BJ (cell line): ENCODE measurements around the gene FLT1. TPM values are rescaled to one million over a fixed set of nuclear protein-coding genes. Genes with fewer than 3 reads are reported as not detected.

Experiments used
- CTCF ChIA-PET: fragments of 350-600 bp; formaldehyde crosslinking; extraction: SDS; loops from one replicate; lab custom pipeline; 2021; ENCODE audit warnings: antibody characterized with exemption, inconsistent platforms; lab: Yijun Ruan, JAX
- POLR2A ChIA-PET: fragments of 300-600 bp; sonication (Branson Sonifier 250); formaldehyde crosslinking; extraction: SDS; loops from one replicate; lab custom pipeline; 2021; ENCODE audit warnings: antibody characterized with exemption; lab: Charles Lee
- DNase-seq: peaks from one replicate; pipeline ENCODE4 v3.0.0-alpha.2; 2011; ENCODE audit warnings: low read depth
- H3K27me3 ChIP-seq: 2 replicates; pipeline ENCODE4 v1.6.0; 2011; ENCODE audit warnings: low read length; ENCODE audit not compliant: control insufficient read depth, insufficient read depth
- H3K36me3 ChIP-seq: 2 replicates; pipeline ENCODE4 v1.5.1; 2011; ENCODE audit warnings: low read length; ENCODE audit not compliant: control insufficient read depth, insufficient read depth
- H3K4me3 ChIP-seq: 2 replicates; pipeline ENCODE4 v1.5.1; 2011; ENCODE audit warnings: low read depth, mild to moderate bottlenecking, control low read depth, low read length
- polyA plus RNA-seq: library from polyadenylated mRNA; depleted of rRNA; stranded (reverse); fragments of >200 nt; gene quantifications from 2 replicates; pipeline ENCODE4 v1.2.3, GENCODE V29; 2011
- TF ChIP-seq, protein P1 (sequence below): IDR thresholded peaks from 2 replicates; pipeline ENCODE4 v1.5.1; 2011; ENCODE audit warnings: low read depth, mild to moderate bottlenecking, control low read depth, inconsistent platforms, low read length, moderate library complexity; ENCODE audit not compliant: insufficient read depth

FLT1 gene
- polyA plus RNA-seq, 1 experiment, result 37.8 TPM

DNA sequence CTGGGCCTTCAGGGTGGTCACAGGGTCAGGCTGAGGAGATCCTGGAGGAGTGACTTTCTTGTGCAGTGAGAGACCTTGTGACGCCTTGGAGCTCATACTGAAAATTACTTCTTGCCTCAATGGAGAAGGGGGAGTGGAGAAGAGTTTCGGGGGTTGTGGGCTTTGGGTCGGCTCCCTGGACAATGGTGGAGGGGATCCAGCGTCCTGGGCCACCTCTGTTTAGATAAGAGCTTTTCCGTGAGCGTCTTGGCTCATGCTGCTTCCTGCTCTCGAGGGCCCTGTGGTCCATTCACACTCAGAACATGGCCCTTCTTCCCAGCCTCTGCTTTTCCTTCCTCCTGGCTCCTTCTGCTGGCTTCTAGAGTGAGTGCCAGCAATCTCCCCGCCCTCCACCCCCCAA lies 81.9 kb downstream of the FLT1 start:
- TF ChIP-seq, protein P1, sequence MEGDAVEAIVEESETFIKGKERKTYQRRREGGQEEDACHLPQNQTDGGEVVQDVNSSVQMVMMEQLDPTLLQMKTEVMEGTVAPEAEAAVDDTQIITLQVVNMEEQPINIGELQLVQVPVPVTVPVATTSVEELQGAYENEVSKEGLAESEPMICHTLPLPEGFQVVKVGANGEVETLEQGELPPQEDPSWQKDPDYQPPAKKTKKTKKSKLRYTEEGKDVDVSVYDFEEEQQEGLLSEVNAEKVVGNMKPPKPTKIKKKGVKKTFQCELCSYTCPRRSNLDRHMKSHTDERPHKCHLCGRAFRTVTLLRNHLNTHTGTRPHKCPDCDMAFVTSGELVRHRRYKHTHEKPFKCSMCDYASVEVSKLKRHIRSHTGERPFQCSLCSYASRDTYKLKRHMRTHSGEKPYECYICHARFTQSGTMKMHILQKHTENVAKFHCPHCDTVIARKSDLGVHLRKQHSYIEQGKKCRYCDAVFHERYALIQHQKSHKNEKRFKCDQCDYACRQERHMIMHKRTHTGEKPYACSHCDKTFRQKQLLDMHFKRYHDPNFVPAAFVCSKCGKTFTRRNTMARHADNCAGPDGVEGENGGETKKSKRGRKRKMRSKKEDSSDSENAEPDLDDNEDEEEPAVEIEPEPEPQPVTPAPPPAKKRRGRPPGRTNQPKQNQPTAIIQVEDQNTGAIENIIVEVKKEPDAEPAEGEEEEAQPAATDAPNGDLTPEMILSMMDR, result no peak
- Histone ChIP-seq H3K27me3 (no peaks in the 10 kb centered on the region), H3K36me3 (peaks cover 3% of the 10 kb centered on the region), H3K4me3 (no peak overlapping the region)
- no peak for DNase-seq
- POLR2A ChIA-PET, result no interaction called here
- CTCF ChIA-PET, result no interaction called here

DNA sequence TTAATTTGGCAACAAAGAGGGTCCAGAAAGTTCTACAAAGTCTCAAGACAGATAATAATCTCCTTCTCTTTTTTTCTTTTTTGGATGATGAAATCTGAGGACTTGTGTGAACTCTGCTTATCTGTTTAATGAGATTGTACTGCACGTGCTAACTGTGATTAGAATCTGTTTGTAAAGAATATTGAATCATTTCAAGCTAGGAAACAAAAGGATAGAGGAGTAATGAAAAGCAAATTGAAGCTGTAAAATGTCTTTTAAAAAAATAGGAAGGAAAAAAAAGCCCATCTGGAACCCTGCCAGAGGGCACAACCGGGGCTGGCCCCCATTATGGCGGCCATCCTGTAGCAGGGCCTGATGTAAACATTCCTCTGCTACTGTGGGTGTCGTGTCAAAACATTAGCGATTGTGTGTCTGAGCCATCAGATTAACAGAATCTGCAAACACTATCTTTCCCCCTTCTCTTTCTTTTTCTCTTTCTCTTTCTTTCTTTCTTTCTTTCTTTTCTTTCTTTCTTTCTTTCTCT lies 83.0 kb downstream of the FLT1 start:
- Histone ChIP-seq H3K4me3 (no peak overlapping the region), H3K27me3 (no peaks in the 10 kb centered on the region), H3K36me3 (peaks cover 3% of the 10 kb centered on the region)
- no peak for DNase-seq
- POLR2A ChIA-PET, result no interaction called here
- TF ChIP-seq, protein P1, result no peak
- CTCF ChIA-PET, result interaction anchor here (0.7 kb wide), 1 partner anchor 39 kb away, joined by 5 read pairs; no protein-coding TSS in a partner anchor

DNA sequence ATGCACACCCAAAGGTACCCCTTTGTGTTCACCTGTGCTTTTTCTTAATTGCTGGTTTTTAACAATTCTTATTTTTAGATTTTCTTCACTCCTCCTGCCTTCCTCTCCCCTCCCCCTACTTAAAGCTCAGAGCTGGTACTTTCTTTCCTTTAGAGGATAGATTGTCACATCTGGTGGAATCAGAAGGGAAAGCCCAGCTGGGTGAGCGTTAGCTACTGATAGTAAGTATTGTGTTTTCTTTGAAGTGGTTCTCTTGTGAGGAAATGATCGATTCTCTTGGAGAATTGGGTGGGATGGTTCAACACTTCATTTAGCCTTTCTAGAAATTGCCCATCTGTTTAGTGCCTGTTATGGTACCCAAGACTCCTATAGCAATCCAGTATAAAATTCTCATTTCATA lies 84.8 kb downstream of the FLT1 start:
- CTCF ChIA-PET, result no interaction called here

DNA sequence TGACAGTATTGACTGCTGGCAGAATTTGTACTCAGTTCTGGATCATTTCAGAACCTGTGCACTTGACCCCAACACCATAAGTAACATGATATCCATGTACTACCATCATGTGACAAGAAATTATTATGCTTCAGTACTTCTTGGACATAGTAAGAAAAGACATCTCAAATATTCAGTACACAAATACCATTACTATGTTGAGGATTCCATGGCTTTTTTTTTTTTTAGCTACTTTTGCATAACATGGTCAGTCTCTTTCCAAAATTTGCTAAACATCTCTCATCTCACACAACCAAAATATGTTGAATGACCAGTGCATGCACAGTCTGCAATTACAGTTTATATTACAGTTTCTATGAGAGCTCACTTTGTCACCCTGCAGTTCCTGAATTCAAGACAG lies 85.3 kb downstream of the FLT1 start:
- H3K36me3 ChIP-seq, result peaks cover 4% of the 10 kb centered on the region
- no peak overlapping the region for H3K4me3 ChIP-seq
- POLR2A ChIA-PET, result no interaction called here
- H3K27me3 ChIP-seq, result no peaks in the 10 kb centered on the region
- DNase-seq, result no peak
- CTCF ChIA-PET, result no interaction called here
- TF ChIP-seq, protein P1, result no peak

More for the DNA sequence above, 84.8 kb downstream of the FLT1 start:
- DNase-seq, result no peak
- Histone ChIP-seq H3K27me3 (no peaks in the 10 kb centered on the region), H3K36me3 (peaks cover 4% of the 10 kb centered on the region), H3K4me3 (no peak overlapping the region)
- POLR2A ChIA-PET, result no interaction called here
- TF ChIP-seq, protein P1, result no peak

DNA sequence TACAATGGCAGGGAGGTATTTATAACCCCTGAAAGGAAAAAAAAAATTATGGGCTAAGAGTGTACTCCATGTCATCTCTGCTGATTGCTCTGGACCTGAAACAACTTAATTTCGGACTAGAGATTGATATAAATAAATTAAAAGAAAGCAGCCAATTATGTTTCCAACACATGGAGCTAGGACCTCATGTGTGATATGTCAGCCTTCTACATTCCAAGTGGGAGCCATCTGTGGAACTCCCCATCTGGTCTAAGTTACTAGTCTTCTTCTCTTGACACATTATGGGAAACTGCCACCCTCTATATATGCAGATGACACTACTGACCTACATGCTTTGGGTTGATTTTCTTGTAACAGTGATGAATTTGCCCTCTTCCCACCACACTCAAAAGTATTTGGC lies 86.1 kb downstream of the FLT1 start:
- H3K36me3 ChIP-seq, result peaks cover 2% of the 10 kb centered on the region; the same call in 1 of the 2 replicates
- ChIA-PET POLR2A (no interaction called here), CTCF (interaction anchor here (1.5 kb wide), 1 partner anchor 85 kb away, joined by 3 read pairs; no protein-coding TSS in a partner anchor)
- TF ChIP-seq, protein P1, result no peak
- no peak overlapping the region for H3K4me3 ChIP-seq
- DNase-seq, result no peak
- H3K27me3 ChIP-seq, result no peaks in the 10 kb centered on the region
